ENCODE results near the gene SYTL3. TPM values are rescaled to one million over a fixed set of nuclear protein-coding genes. Genes with fewer than 3 reads are reported as not detected.
"Not testable (repeated sequence)": the region's sequence is repeated elsewhere in the genome, so short reads cannot be mapped to it uniquely, and the experiment has no call there.

SYTL3 gene
- total and polyA plus RNA-seq, 8 donors, result 3.1 to 14.6 (median 5.3) TPM

- TF ChIP-seq EP300 (IDR thresholded peaks at IDR 0.05), result no peak
- TF ChIP-seq POLR2AphosphoS5 (IDR thresholded peaks at IDR 0.05), result no peak
- no peak for TF ChIP-seq POLR2A (IDR thresholded peaks at IDR 0.05)
- TF ChIP-seq, protein P1, sequence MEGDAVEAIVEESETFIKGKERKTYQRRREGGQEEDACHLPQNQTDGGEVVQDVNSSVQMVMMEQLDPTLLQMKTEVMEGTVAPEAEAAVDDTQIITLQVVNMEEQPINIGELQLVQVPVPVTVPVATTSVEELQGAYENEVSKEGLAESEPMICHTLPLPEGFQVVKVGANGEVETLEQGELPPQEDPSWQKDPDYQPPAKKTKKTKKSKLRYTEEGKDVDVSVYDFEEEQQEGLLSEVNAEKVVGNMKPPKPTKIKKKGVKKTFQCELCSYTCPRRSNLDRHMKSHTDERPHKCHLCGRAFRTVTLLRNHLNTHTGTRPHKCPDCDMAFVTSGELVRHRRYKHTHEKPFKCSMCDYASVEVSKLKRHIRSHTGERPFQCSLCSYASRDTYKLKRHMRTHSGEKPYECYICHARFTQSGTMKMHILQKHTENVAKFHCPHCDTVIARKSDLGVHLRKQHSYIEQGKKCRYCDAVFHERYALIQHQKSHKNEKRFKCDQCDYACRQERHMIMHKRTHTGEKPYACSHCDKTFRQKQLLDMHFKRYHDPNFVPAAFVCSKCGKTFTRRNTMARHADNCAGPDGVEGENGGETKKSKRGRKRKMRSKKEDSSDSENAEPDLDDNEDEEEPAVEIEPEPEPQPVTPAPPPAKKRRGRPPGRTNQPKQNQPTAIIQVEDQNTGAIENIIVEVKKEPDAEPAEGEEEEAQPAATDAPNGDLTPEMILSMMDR (IDR thresholded peaks at IDR 0.05), result no peak
These were observed 39.0 kb downstream of the SYTL3 start for GRCh38 chr6:158688860-158689259.

GRCh38 chr6:158694913-158695312 lies 45.1 kb downstream of the SYTL3 start:
- DNase-seq, result no peak
- TF ChIP-seq, protein P1 (IDR thresholded peaks at IDR 0.05), result no peak
- TF ChIP-seq POLR2A (IDR thresholded peaks at IDR 0.05) (no peak), POLR2AphosphoS5 (IDR thresholded peaks at IDR 0.05) (no peak), EP300 (IDR thresholded peaks at IDR 0.05) (no peak)
- Histone ChIP-seq H3K36me3 (no peaks in the 10 kb centered on the region), H3K27me3 (no peaks in the 10 kb centered on the region), H3K9me3 (no peaks in the 10 kb centered on the region), H3K4me1 (peaks cover 0 to 11% (median 5%) of the 10 kb centered on the region in 4 donors), H3K27ac (no peak overlapping the region), H3K4me3 (no peak overlapping the region)
- intact Hi-C loops (cut with DNase I; ENCODE audit: low total_unique reads), result loop anchor here (10.0 kb wide), 1 partner anchor 470 kb away; no protein-coding TSS in a partner anchor
- 72 to 86% (median 73%) methylated on average over 3 of the region's 3 CpGs for WGBS, 5 donors

More at GRCh38 chr6:158688860-158689259, 39.0 kb downstream of the SYTL3 start:
- 56 to 70% (median 64%) methylated on average over 1 of the region's 1 CpG for WGBS, 5 donors
- H3K27me3 ChIP-seq, result no peaks in the 10 kb centered on the region
- no peaks in the 10 kb centered on the region for H3K36me3 ChIP-seq
- DNase-seq, result no peak
- H3K27ac ChIP-seq, result no peak overlapping the region
- H3K9me3 ChIP-seq, result no peaks in the 10 kb centered on the region
- no peak overlapping the region for H3K4me3 ChIP-seq
- intact Hi-C loops (cut with DNase I; ENCODE audit: low total_unique reads), result no loop called here
- peaks cover 11 to 39% (median 17%) of the 10 kb centered on the region in 4 donors for H3K4me1 ChIP-seq

DNA sequence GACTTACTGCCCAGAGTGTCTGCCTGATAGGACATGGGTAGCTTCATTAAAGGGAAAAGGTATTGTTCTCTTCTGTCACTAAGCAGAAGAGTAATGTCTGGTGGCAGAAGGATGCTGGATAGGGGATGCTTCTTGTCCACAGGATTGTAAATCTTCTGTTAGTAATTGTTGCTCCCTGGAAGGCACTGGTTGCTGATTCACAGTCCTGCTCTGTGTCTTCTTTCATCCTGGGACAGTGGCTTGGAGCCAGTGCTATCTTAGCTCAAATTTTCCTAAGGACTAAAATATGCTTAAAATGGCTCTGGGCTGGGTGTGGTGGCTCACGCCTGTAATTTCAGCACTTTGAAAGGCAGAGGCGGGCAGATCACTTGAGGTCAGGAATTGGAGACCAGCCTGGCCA lies 48.0 kb downstream of the SYTL3 start:
- H3K27me3 ChIP-seq, result no peaks in the 10 kb centered on the region
- intact Hi-C loops (cut with DNase I; ENCODE audit: low total_unique reads), result loop anchor here (10.0 kb wide), 1 partner anchor 473 kb away; no protein-coding TSS in a partner anchor
- 83 to 89% (median 84%) methylated on average over 2 of the region's 2 CpGs for WGBS, 5 donors
- DNase-seq, result no peak
- no peaks in the 10 kb centered on the region for H3K36me3 ChIP-seq
- no peaks in the 10 kb centered on the region for H3K9me3 ChIP-seq
- H3K4me1 ChIP-seq, result no peaks in the 10 kb centered on the region
- H3K4me3 ChIP-seq, result no peak overlapping the region
- H3K27ac ChIP-seq, result no peak overlapping the region
- TF ChIP-seq EP300 (IDR thresholded peaks at IDR 0.05) (no peak), POLR2AphosphoS5 (IDR thresholded peaks at IDR 0.05) (no peak), POLR2A (IDR thresholded peaks at IDR 0.05) (no peak)
- TF ChIP-seq, protein P1 (IDR thresholded peaks at IDR 0.05), result no peak

DNA sequence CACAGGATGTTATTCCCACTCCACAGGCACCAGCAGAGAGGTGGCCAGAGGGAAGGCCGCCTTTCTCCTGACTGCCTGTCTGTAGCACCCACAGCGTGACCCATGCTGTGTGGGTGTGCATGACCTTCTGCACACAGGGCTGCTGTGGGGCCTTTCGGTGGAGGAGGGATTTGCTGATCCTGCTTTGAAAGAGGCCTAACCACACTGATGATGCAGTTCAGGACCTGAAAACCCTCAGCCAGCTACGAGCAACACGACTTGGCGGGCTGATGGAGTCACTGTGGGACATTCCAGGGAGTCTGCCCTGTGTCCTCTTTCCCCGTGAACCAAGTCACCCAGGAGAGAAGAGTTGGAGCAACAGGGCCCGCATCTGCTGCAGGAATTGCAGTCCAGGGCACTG lies 49.1 kb downstream of the SYTL3 start:
- H3K9me3 ChIP-seq, result no peaks in the 10 kb centered on the region
- no peaks in the 10 kb centered on the region for H3K27me3 ChIP-seq
- DNase-seq, result no peak
- H3K36me3 ChIP-seq, result no peaks in the 10 kb centered on the region
- TF ChIP-seq POLR2AphosphoS5 (IDR thresholded peaks at IDR 0.05), result no peak
- intact Hi-C loops (cut with DNase I; ENCODE audit: low total_unique reads), result loop anchor here (10.0 kb wide), 1 partner anchor 474 kb away; no protein-coding TSS in a partner anchor
- H3K4me3 ChIP-seq, result no peak overlapping the region
- no peak overlapping the region for H3K27ac ChIP-seq
- H3K4me1 ChIP-seq, result peaks cover 0 to 8% (median 3%) of the 10 kb centered on the region in 4 donors
- WGBS, 5 donors, result 80 to 90% (median 85%) methylated on average over 6 to 8 of the region's 8 CpGs

DNA sequence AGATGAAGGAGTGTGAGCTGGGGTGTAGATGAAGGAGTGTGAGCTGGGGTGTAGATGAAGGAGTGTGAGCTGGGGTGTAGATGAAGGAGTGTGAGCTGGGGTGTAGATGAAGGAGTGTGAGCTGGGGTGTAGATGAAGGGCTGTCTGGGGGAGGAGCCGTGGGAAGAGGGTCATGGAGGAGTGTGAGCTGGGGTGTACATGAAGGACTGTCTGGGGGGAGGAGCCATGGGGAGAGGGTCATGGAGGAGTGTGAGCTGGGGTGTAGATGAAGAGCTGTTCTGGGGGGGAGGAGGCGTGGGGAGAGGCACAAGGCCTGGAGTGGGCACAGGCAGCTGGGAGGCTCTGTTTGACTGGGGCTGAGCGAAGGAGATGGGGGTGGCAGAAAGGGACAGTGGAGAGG lies 51.4 kb downstream of the SYTL3 start:
- intact Hi-C loops (cut with DNase I; ENCODE audit: low total_unique reads), result loop anchor here (5.0 kb wide), 1 partner anchor 271 kb away; no protein-coding TSS in a partner anchor
- H3K36me3 ChIP-seq, H3K4me3 ChIP-seq, H3K9me3 ChIP-seq, H3K27me3 ChIP-seq, H3K27ac ChIP-seq, DNase-seq: not testable (repeated sequence)
- WGBS, 5 donors, result 90 to 100% (median 98%) methylated on average over 3 of the region's 3 CpGs
- peaks cover 12 to 29% (median 20%) of the 10 kb centered on the region in 4 donors for H3K4me1 ChIP-seq

All from stomach (tissue), 9 donors.